Body of pancreas (tissue), 4 donors: Measurements from ENCODE around the gene PRKAG2. TPM values are rescaled to one million over a fixed set of nuclear protein-coding genes. Genes with fewer than 3 reads are reported as not detected.

Experiments
- ATAC-seq: fragments of 150-250 bp; one replicate; pipeline ENCODE4 v1.9.1; 2016
- DNase-seq, 4 donors: peaks; one replicate each; pipeline ENCODE4 v3.0.0-alpha.2; 2019
- H3K27ac ChIP-seq, 4 donors: fragments of 200-600 bp; sonication (generic); 1 replicate in 3 of 4; 2 replicates in 1 of 4; pipeline versions ENCODE4 v1.5.1 to v1.6.1; 2016 to 2019; ENCODE audit warnings: mild to moderate bottlenecking in 1 of 4, mixed read lengths in 1 of 4, moderate library complexity in 1 of 4
- H3K27me3 ChIP-seq, 2 donors: fragments of 200-600 bp; sonication (generic); one replicate each; pipeline ENCODE4 v1.6.0; 2016; ENCODE audit warnings: mild to moderate bottlenecking in 1 of 2
- H3K36me3 ChIP-seq, 2 donors: fragments of 200-600 bp; sonication (generic); replicated peaks in 1 of 2; 2 replicates each; pipeline ENCODE4 v1.5.1; 2016; ENCODE audit warnings: low read depth in 2 of 2; ENCODE audit not compliant: insufficient read depth in 1 of 2
- H3K4me1 ChIP-seq: fragments of 200-600 bp; sonication (generic); one replicate; pipeline ENCODE4 v1.6.0; 2016
- H3K4me3 ChIP-seq, 2 donors: fragments of 200-600 bp; sonication (generic); 1 replicate in 1 of 2; 2 replicates in 1 of 2; pipeline ENCODE4 v1.5.1; 2016 to 2019
- H3K9me3 ChIP-seq, 3 donors: fragments of 200-600 bp; sonication (generic); 1 replicate in 2 of 3; 2 replicates in 1 of 3; pipeline ENCODE4 v1.5.1; 2016
- CTCF ChIP-seq, 7 experiments: fragments of 450-650 bp in 4 of 7; fragments of 200-600 bp in 3 of 7; sonication (generic) in 3 of 7; IDR thresholded peaks; one replicate each; pipeline ENCODE4 v1.5.1; 2016 to 2019; ENCODE audit warnings: antibody characterized with exemption in 7 of 7
- POLR2A ChIP-seq, 3 donors: fragments of 450-650 bp; IDR thresholded peaks; one replicate each; pipeline ENCODE4 v1.6.1; 2016; ENCODE audit warnings: antibody characterized with exemption in 3 of 3, mild to moderate bottlenecking in 2 of 3
- WGBS, 2 donors: methylation state at CpG; one replicate each; pipeline ENCODE4 v1.1.5; 2017; 5-methylcytosine and 5-hydroxymethylcytosine counted together
- intact Hi-C: fragments of 100-400 bp; cut with DNase I; formaldehyde crosslinking; loops from one replicate; pipeline ENCODE4 v1.15.1; 2023
- total RNA-seq, 2 donors: library from RNA; depleted of rRNA; stranded (reverse); fragments of >200 nt; gene quantifications; one replicate each; pipeline ENCODE4 v1.1.0, GENCODE V29; 2016

The PRKAG2 gene
- total RNA-seq, 2 donors from 2014 or later: 9.9 to 24.4 TPM

- H3K27me3 ChIP-seq: no peaks in the 10 kb centered on the region
- H3K27ac ChIP-seq: no peak overlapping the region
- ATAC-seq (no peak), DNase-seq (no peak)
- intact Hi-C loops: no loop called here
- 90 to 92% methylated on average over 6 to 9 of the region's 9 CpGs for WGBS, 2 donors
- H3K4me1 ChIP-seq: peaks cover 12% of the 10 kb centered on the region
- H3K36me3 ChIP-seq: no peaks in the 10 kb centered on the region
- TF ChIP-seq POLR2A (IDR thresholded peaks at IDR 0.05) (no peak), CTCF (IDR thresholded peaks at IDR 0.05) (no peak)
- no peak overlapping the region for H3K4me3 ChIP-seq
- H3K9me3 ChIP-seq: no peaks in the 10 kb centered on the region
These were observed 41.3 kb downstream of the PRKAG2 start for GRCh38 chr7:151835636-151836035.

GRCh38 chr7:151834271-151835035, 42.5 kb downstream of the PRKAG2 start:
- no peak for TF ChIP-seq CTCF (IDR thresholded peaks at IDR 0.05)
- TF ChIP-seq POLR2A (IDR thresholded peaks at IDR 0.05): no peak
- H3K36me3 ChIP-seq: no peaks in the 10 kb centered on the region
- no peaks in the 10 kb centered on the region for H3K27me3 ChIP-seq
- no peak for ATAC-seq
- DNase-seq: no peak
- H3K4me3 ChIP-seq: no peak overlapping the region
- intact Hi-C loops: no loop called here
- H3K27ac ChIP-seq: no peak overlapping the region
- H3K4me1 ChIP-seq: peaks cover 10% of the 10 kb centered on the region
- H3K9me3 ChIP-seq: no peaks in the 10 kb centered on the region
- 85 to 87% methylated on average over 21 to 23 of the region's 23 CpGs for WGBS, 2 donors

- Histone ChIP-seq H3K4me3 (no peak overlapping the region), H3K9me3 (no peaks in the 10 kb centered on the region), H3K36me3 (no peaks in the 10 kb centered on the region), H3K27ac (no peak overlapping the region), H3K4me1 (peaks cover 7% of the 10 kb centered on the region), H3K27me3 (no peaks in the 10 kb centered on the region)
- TF ChIP-seq POLR2A (IDR thresholded peaks at IDR 0.05) (no peak), CTCF (IDR thresholded peaks at IDR 0.05) (no peak)
- ATAC-seq: no peak
- 87 to 94% methylated on average over 7 of the region's 7 CpGs for WGBS, 2 donors
- intact Hi-C loops: no loop called here
- no peak for DNase-seq
These were observed 43.2 kb downstream of the PRKAG2 start for GRCh38 chr7:151833691-151834090.

- H3K4me1 ChIP-seq: peaks cover 6% of the 10 kb centered on the region
- H3K27ac ChIP-seq: no peak overlapping the region
- DNase-seq (no peak), ATAC-seq (no peak)
- TF ChIP-seq POLR2A (IDR thresholded peaks at IDR 0.05): no peak
- no peak for TF ChIP-seq CTCF (IDR thresholded peaks at IDR 0.05)
- 90 to 92% methylated on average over 14 of the region's 14 CpGs for WGBS, 2 donors
- H3K4me3 ChIP-seq: no peak overlapping the region
- H3K9me3 ChIP-seq: no peaks in the 10 kb centered on the region
- H3K36me3 ChIP-seq: no peaks in the 10 kb centered on the region
- H3K27me3 ChIP-seq: no peaks in the 10 kb centered on the region
- intact Hi-C loops: no loop called here
These were observed 43.7 kb downstream of the PRKAG2 start for GRCh38 chr7:151833213-151833651.

- no peaks in the 10 kb centered on the region for H3K36me3 ChIP-seq
- no peak for TF ChIP-seq CTCF (IDR thresholded peaks at IDR 0.05)
- no peak for TF ChIP-seq POLR2A (IDR thresholded peaks at IDR 0.05)
- intact Hi-C loops: no loop called here
- peaks cover under 1% of the 10 kb centered on the region for H3K4me1 ChIP-seq
- WGBS, 2 donors: 71 to 88% methylated on average over 2 to 11 of the region's 11 CpGs
- no peak overlapping the region for H3K27ac ChIP-seq
- ATAC-seq (no peak), DNase-seq (no peak)
- H3K4me3 ChIP-seq: no peak overlapping the region
- no peaks in the 10 kb centered on the region for H3K9me3 ChIP-seq
- H3K27me3 ChIP-seq: no peaks in the 10 kb centered on the region
These were observed 44.3 kb downstream of the PRKAG2 start for GRCh38 chr7:151832656-151833055.
